ENCODE measurements around the gene SLC17A3. TPM values are rescaled to one million over a fixed set of nuclear protein-coding genes. Genes with fewer than 3 reads are reported as not detected.
A peak's percentile ranks its signal among the peaks of the same experiment; 100 is the strongest.

The SLC17A3 gene, protein sequence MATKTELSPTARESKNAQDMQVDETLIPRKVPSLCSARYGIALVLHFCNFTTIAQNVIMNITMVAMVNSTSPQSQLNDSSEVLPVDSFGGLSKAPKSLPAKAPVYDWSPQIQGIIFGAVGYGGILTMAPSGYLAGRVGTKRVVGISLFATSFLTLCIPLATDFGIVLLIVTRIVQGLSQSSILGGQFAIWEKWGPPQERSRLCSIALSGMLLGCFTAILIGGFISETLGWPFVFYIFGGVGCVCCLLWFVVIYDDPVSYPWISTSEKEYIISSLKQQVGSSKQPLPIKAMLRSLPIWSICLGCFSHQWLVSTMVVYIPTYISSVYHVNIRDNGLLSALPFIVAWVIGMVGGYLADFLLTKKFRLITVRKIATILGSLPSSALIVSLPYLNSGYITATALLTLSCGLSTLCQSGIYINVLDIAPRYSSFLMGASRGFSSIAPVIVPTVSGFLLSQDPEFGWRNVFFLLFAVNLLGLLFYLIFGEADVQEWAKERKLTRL
- 1 to 10 TPM in 2 of 4 donors, under 1 TPM in 2; 0.29 to 1.2 (median 1.00) TPM for polyA plus RNA-seq (ENCODE audit: insufficient read length in 4 of 4)

- no peak for DNase-seq (ENCODE audit: low read depth in 4 of 4, low spot score in 2 of 4)
Observed at GRCh38 chr6:25874118-25874517, at the start of gene SLC17A3. TSS of gene SLC17A3 (minus strand) at chr6:25874243. CDS start at chr6:25868387, 5,856 bp downstream.

- DNase-seq (ENCODE audit: low read depth in 4 of 4, low spot score in 2 of 4) = no peak
Observed at GRCh38 chr6:25922301-25922700, 48.3 kb upstream of the SLC17A3 start.

GRCh38 chr6:25921525-25922203, 47.6 kb upstream of the SLC17A3 start:
- no peak for DNase-seq (ENCODE audit: low read depth in 4 of 4, low spot score in 2 of 4)

DNA sequence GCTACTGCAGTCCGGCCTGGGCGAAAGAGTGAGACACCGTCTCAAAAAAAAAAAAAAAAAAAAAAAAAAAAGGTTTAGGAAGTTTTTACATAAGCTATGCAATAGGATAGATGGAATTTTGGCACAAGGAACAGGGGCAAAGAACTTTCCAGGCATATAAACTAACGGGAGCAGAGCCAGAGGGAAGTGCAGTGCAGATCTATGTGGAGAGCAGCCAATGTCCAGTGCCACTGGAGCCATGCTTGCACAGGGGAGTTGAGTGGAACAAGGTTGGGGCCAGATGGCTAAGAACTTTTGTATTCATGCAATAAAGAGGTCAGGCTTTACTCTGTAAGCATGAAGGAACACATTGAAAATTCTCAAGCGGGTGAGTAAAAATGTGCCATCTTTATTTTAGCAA, 45.6 kb upstream of the SLC17A3 start:
- DNase-seq (ENCODE audit: low read depth in 4 of 4, low spot score in 2 of 4) = no peak

DNA sequence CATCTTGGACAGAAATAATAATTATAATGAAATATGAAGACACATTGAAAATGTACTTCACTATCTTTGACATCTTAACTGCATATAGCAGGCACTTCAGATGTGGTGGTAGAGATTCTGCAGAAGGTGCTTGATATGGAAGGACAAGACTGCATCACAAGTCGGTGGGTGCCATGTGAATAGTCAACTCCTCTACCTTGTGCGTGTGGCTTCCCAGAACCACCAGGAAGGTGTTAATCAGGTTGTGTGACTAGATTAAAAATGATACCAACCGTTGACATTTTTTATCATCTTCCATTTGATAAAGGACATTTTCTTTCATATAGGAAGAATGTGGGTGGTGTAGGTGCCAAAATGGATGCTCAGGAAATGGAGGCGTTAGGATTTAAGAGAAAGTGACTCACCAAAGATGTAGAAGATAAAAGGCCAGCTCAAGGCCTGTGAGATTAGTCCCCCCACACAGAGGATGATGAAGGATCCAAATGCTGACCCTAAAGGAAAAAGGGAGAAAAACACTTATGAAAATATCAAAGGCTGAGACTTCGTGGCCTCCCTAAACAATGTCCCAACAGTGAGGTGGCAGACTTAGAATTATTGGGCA, 44.1 kb upstream of the SLC17A3 start:
- no peak for DNase-seq (ENCODE audit: low read depth in 4 of 4, low spot score in 2 of 4)

DNA sequence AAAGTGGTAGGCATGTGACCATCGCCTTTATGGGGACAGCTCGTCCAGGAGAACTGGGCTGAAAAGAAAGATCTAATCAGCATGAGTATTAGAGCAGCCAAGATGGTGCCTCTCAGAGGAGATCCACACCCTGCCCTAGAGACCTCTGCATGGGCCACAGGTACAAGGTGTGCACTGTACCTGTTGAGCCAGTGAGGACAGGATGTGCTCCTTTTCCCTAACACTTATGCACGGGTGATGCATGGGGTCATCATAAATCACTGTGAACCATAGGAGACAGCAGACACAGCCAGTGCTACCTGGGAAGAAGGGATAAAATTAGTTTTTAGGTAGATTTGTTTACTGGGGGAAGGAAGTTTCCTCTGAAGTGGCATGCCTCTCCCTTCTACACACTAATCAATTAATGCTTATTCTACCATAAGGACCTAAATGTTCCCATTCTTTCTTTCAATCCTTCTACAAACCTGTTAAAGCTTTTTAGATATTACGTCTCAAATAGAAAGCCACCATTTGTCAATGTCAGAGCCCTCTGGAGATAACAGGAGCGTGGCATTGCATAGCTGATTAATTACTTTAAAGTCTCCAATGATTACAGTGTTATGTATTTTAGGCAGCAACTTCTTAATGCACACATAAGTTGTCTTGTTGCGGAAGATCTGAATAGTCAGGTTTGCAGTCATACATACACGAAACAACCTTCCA, 42.9 kb upstream of the SLC17A3 start:
- DNase-seq (ENCODE audit: low read depth in 4 of 4, low spot score in 2 of 4) = no peak

- DNase-seq (ENCODE audit: low read depth in 4 of 4, low spot score in 2 of 4) = no peak
Observed at GRCh38 chr6:25916330-25916729, 42.3 kb upstream of the SLC17A3 start.

DNA sequence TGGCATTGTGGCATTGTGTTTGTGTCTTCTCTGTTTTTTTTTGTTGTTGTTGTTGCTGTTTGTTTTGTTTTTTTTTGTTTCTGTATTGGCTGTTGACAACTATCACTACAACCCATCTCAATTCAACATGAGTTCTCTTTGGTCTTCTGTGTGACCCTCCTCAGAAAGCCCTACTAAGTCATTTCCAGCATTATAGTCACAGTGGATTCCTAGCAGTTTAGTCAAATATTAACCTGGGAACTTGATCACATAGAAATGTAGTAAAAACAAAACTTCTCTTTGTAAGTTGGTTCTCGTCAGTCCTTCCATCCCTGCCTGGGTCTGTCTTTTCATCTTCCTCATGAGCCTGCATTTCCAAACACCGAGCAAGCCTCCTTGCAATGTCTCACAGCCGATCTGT, 39.7 kb upstream of the SLC17A3 start:
- DNase-seq (ENCODE audit: low read depth in 4 of 4, low spot score in 2 of 4) = no peak

- no peak for DNase-seq (ENCODE audit: low read depth in 4 of 4, low spot score in 2 of 4)
Observed at GRCh38 chr6:25911351-25911750, 37.3 kb upstream of the SLC17A3 start.

DNA sequence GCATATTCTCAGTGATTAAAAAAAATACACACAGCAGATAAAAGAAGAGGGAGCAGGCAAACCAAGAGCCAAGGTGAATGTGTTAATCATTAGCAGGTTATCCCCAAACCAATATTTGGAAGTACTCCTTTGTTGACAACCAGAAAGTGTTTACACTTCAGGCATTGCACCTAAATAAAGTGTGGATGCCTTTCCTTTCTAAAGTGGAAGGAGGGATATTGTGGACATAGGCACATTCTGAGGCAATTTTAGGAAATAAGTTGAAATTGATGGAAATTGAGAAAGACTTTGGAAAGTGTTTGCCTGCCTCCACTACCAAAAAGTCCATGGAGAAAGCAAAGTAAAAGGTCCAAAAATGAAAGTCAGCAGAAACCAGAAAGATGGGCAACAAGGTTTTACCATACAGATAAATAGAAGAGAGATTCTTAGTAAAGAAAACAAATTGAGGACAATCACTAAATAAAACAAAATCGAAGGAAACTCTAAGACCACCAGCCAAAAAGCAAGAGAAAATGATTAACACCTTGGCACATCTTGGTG, 33.5 kb upstream of the SLC17A3 start:
- DNase-seq (ENCODE audit: low read depth in 4 of 4, low spot score in 2 of 4) = no peak

DNA sequence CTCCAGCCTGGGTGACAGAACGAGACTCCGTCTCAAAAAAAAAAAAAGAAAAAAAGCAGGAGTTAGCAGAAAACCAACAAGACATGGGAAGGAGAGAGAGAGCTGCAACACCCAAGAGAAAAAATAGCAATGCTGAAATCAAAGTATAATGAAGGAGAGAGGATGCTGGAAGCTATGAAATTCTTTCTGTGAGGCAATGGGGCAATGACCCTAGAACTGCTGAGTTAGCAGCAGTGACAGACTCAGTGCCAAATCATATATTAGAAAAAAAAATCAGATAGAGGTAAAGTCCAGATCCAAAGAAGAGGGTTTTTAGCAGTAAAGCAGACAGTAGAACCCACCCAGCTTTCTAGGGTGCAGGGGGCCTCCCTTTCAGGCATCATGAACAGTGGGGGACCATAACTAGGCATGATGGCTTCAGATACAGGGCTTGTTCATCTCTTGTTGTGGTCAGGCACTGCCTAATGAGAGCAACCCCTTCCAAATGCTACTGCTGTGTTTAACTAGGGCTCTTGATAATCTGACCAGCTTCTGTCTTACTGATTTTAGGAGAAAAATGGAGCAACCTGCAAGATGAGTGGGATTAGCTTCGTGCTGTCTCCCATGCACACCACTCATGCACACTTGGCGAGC, 29.5 kb upstream of the SLC17A3 start:
- no peak for DNase-seq (ENCODE audit: low read depth in 4 of 4, low spot score in 2 of 4)

DNA sequence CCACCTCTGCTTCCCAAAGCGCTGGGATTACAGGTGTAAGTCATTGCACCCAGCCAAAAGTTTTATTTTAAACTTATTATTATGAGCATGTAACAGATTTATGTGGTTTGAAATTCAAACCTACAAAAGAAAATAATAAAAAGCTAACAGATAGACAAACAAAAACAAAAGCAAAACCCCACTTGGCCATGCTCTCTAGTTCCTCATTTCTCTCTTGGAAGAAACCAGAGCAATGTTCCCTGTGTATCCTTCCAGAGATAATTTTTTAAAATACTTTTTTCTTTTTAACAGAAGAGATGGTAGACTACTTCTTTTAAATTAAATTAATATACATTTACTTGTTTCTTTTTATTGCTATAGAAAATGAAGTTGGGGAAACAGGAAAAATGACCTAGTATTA, 28.0 kb upstream of the SLC17A3 start:
- DNase-seq (ENCODE audit: low read depth in 4 of 4, low spot score in 2 of 4) = no peak

GRCh38 chr6:25900843-25901242, 26.8 kb upstream of the SLC17A3 start:
- DNase-seq (ENCODE audit: low read depth in 4 of 4, low spot score in 2 of 4) = no peak

- DNase-seq (ENCODE audit: low read depth in 4 of 4, low spot score in 2 of 4) = no peak
Observed at GRCh38 chr6:25899580-25900408, 25.8 kb upstream of the SLC17A3 start.

DNA sequence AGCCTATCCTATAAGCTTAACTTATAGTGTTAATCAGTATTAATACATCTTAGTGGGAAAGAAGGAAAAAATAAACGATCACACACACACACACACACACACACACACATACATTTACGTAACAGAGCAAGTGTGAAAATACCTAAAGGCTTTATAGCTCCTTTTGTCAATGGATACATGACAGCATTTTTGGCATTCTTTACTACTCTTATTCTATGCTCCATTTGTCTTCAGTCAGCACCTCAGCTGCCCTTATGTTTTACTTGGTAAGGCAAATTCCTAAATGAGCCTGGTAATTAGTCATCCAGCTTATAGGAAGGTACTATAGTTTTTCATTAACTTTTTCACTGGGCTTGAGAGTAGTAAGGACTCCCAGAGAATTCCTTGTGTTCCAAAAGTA, 25.1 kb upstream of the SLC17A3 start:
- DNase-seq (ENCODE audit: low read depth in 4 of 4, low spot score in 2 of 4) = peak in 2 of 4 donors; percentile 11 to 38

- DNase-seq (ENCODE audit: low read depth in 4 of 4, low spot score in 2 of 4) = no peak
Observed at GRCh38 chr6:25898289-25898977, 24.4 kb upstream of the SLC17A3 start.

GRCh38 chr6:25896252-25896651, 22.2 kb upstream of the SLC17A3 start:
- DNase-seq (ENCODE audit: low read depth in 4 of 4, low spot score in 2 of 4) = no peak

- no peak for DNase-seq (ENCODE audit: low read depth in 4 of 4, low spot score in 2 of 4)
Observed at GRCh38 chr6:25895771-25896170, 21.7 kb upstream of the SLC17A3 start.

DNA sequence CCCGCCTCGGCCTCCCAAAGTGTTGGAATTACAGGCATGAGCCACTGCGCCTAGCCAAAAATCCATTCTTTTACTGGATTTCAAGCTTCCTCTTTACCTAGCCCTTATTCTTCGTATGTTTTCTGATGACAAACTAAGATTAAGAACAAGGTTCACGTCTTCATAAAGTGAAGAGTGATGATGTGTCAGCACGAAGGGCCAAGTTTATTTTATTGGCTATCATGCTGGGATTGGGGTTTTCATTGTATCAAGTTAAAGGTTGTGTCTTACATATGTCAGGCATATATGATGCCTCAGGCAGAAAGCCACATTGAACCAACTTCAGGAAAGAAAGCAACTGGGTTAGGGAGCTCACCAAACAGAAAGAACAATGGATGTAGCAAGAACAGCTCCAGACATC, 19.7 kb upstream of the SLC17A3 start:
- no peak for DNase-seq (ENCODE audit: low read depth in 4 of 4, low spot score in 2 of 4)
